Lower lobe of right lung (tissue), 2 donors: ENCODE results near the gene SACM1L. TPM values are rescaled to one million over a fixed set of nuclear protein-coding genes. Genes with fewer than 3 reads are reported as not detected.

Source experiments
- ATAC-seq, 2 donors: fragments of 200-7000 bp; cut with Tn5 transposase; one replicate each; pipeline ENCODE4 v1.9.1; 2020 to 2022; ENCODE audit warnings: mild to moderate bottlenecking in 2 of 2, moderate library complexity in 2 of 2
- DNase-seq: peaks from one replicate; pipeline ENCODE4 v3.0.0-alpha.2; 2020
- H3K27ac ChIP-seq: fragments of 200-600 bp; one replicate; pipeline ENCODE4 v1.8.0; 2022
- H3K27me3 ChIP-seq: fragments of 200-600 bp; one replicate; pipeline ENCODE4 v1.8.0; 2022; ENCODE audit warnings: low read depth
- H3K36me3 ChIP-seq: fragments of 200-600 bp; one replicate; pipeline ENCODE4 v1.8.0; 2022; ENCODE audit warnings: mild to moderate bottlenecking
- H3K4me1 ChIP-seq: fragments of 200-600 bp; one replicate; pipeline ENCODE4 v1.8.0; 2022
- H3K4me3 ChIP-seq: fragments of 200-600 bp; one replicate; pipeline ENCODE4 v1.8.0; 2022; ENCODE audit warnings: mild to moderate bottlenecking
- H3K9me3 ChIP-seq: fragments of 200-600 bp; one replicate; pipeline ENCODE4 v1.8.0; 2022
- CTCF ChIP-seq: fragments of 200-600 bp; IDR thresholded peaks from one replicate; pipeline ENCODE4 v1.8.0; 2022; ENCODE audit warnings: antibody characterized with exemption, mild to moderate bottlenecking
- intact Hi-C: fragments of 100-400 bp; cut with DNase I; formaldehyde crosslinking; loops from one replicate; pipeline ENCODE4 v1.11.0; 2022
- long read RNA-seq: library from polyadenylated mRNA; unstranded; transcript quantifications from one replicate; pipeline ENCODE4 v2.0.0, GENCODE V29; 2021
- total RNA-seq: library from RNA; stranded (reverse); fragmentation: NEBNext Ultra II Directional; extraction: Animal tissue kit (Norgen Biotek cat#: 25700); gene quantifications from one replicate; pipeline ENCODE4 v1.2.1, GENCODE V29; 2021
- donor health status: DM: no; HTN: yes; CAD: no; lungs with severe emphysema.

The SACM1L gene
- total RNA-seq: 80.5 TPM
- long read RNA-seq, transcript SACM1L-201 (20 exons, 3,723 nt): major isoform, 95 of 122 reads
- long read RNA-seq, transcript SACM1L-209 (4 exons, 854 nt): minor isoform, 5 of 122 reads
- long read RNA-seq, partial matches to known transcripts: 8 of 122 reads
- long read RNA-seq, other reads (novel, unspliced or antisense): 12 of 122 reads

- Histone ChIP-seq H3K27ac (peak within 1 kb of the TSS; percentile 87), H3K36me3 (peaks cover 7% of the 10 kb centered on the region), H3K9me3 (no peaks in the 10 kb centered on the region), H3K27me3 (no peaks in the 10 kb centered on the region), H3K4me3 (peak within 1 kb of the TSS; percentile 76), H3K4me1 (peaks cover 41% of the 10 kb centered on the region)
- ATAC-seq (peak; percentile 98), DNase-seq (peak; percentile 98)
- intact Hi-C loops: no loop called here
- no peak for TF ChIP-seq CTCF
Observed at GRCh38 chr3:45688882-45689786, at the start of gene SACM1L. Gene SACM1L, plus strand, starts transcription at chr3:45689396. Its CDS starts 70 bp downstream, at chr3:45689466.

- Histone ChIP-seq H3K9me3 (no peaks in the 10 kb centered on the region), H3K4me1 (peaks cover 67% of the 10 kb centered on the region), H3K4me3 (no peak overlapping the region), H3K27me3 (no peaks in the 10 kb centered on the region), H3K36me3 (peaks cover 33% of the 10 kb centered on the region), H3K27ac (peak overlapping the region; percentile 57)
- no peak for TF ChIP-seq CTCF
- DNase-seq (no peak), ATAC-seq (no peak)
- intact Hi-C loops: no loop called here
Observed at GRCh38 chr3:45640091-45640507, 49.1 kb upstream of the SACM1L start.

GRCh38 chr3:45640724-45641361, 48.4 kb upstream of the SACM1L start:
- Histone ChIP-seq H3K9me3 (no peaks in the 10 kb centered on the region), H3K4me3 (no peak overlapping the region), H3K27me3 (no peaks in the 10 kb centered on the region), H3K27ac (peak overlapping the region; percentile 57), H3K36me3 (peaks cover 33% of the 10 kb centered on the region), H3K4me1 (peaks cover 74% of the 10 kb centered on the region)
- no peak for DNase-seq
- ATAC-seq: no peak
- intact Hi-C loops: no loop called here
- no peak for TF ChIP-seq CTCF

GRCh38 chr3:45641756-45642155, 47.4 kb upstream of the SACM1L start:
- Histone ChIP-seq H3K27ac (peak overlapping the region; percentile 76), H3K27me3 (no peaks in the 10 kb centered on the region), H3K4me1 (peaks cover 83% of the 10 kb centered on the region), H3K36me3 (peaks cover 28% of the 10 kb centered on the region), H3K4me3 (no peak overlapping the region), H3K9me3 (no peaks in the 10 kb centered on the region)
- DNase-seq (no peak), ATAC-seq (no peak)
- no peak for TF ChIP-seq CTCF
- intact Hi-C loops: no loop called here

GRCh38 chr3:45642731-45643152, 46.5 kb upstream of the SACM1L start:
- H3K9me3 ChIP-seq: no peaks in the 10 kb centered on the region
- peak; percentile 90 to 93 for ATAC-seq
- H3K4me3 ChIP-seq: no peak overlapping the region
- intact Hi-C loops: no loop called here
- TF ChIP-seq CTCF: no peak
- peaks cover 93% of the 10 kb centered on the region for H3K4me1 ChIP-seq
- peaks cover 18% of the 10 kb centered on the region for H3K36me3 ChIP-seq
- DNase-seq: peak; percentile 92
- H3K27ac ChIP-seq: peak overlapping the region; percentile 76
- H3K27me3 ChIP-seq: no peaks in the 10 kb centered on the region
